K562 (cell line): Measurements from ENCODE around the gene NACC1. TPM values are rescaled to one million over a fixed set of nuclear protein-coding genes. Genes with fewer than 3 reads are reported as not detected.
A peak's percentile ranks its signal among the peaks of the same experiment; 100 is the strongest.

Experiments used
- BRD4 ChIP-seq: fragments of 200-600 bp; sonication (generic); IDR thresholded peaks from 2 replicates; pipeline ENCODE4 v1.6.1; 2017; ENCODE audit warnings: inconsistent platforms
- COPS2 ChIP-seq: fragments of 450-650 bp; conservative IDR thresholded peaks from 2 replicates; pipeline ENCODE4 v1.6.1; 2016; ENCODE audit warnings: mild to moderate bottlenecking, moderate library complexity
- DDX20 ChIP-seq: fragments of 450-650 bp; IDR thresholded peaks from 2 replicates; pipeline ENCODE4 v1.6.1; 2016; ENCODE audit warnings: missing genetic modification characterization, low read depth, mild to moderate bottlenecking, missing compliant biosample characterization, moderate library complexity
- ETV5 ChIP-seq: sonication (generic); formaldehyde crosslinking; IDR thresholded peaks from 2 replicates; pipeline ENCODE4 v1.4.0; 2020; ENCODE audit warnings: low read depth, mild to moderate bottlenecking, missing genetic modification reagents
- HMG20A ChIP-seq: fragments of 450-650 bp; formaldehyde crosslinking; conservative IDR thresholded peaks from 2 replicates; pipeline ENCODE4 v1.4.0; 2020; ENCODE audit warnings: mild to moderate bottlenecking, mixed read lengths
- KLF10 ChIP-seq: fragments of 250-450 bp; sonication (Bioruptor Pico); IDR thresholded peaks from 2 replicates; pipeline ENCODE4 v1.6.1; 2021; ENCODE audit warnings: matching md5 sums
- NFIC ChIP-seq: fragments of 450-650 bp; IDR thresholded peaks from 2 replicates; pipeline ENCODE4 v1.6.1; 2017; ENCODE audit warnings: mild to moderate bottlenecking, inconsistent platforms
- RB1 ChIP-seq: fragments of 450-650 bp; IDR thresholded peaks from 2 replicates; pipeline ENCODE4 v1.6.1; 2017; ENCODE audit warnings: low read depth, mild to moderate bottlenecking
- RBM14 ChIP-seq: fragments of 200-400 bp; formaldehyde crosslinking; IDR thresholded peaks from 2 replicates; pipeline ENCODE4 v1.6.1; 2018; ENCODE audit warnings: low read depth, mild to moderate bottlenecking, low read length, moderate library complexity, borderline replicate concordance; ENCODE audit not compliant: insufficient read depth
- RBM25 ChIP-seq: fragments of 200-400 bp; formaldehyde crosslinking; IDR thresholded peaks from 2 replicates; pipeline ENCODE4 v1.6.1; 2018; ENCODE audit warnings: low read length, low read depth, moderate library complexity; ENCODE audit not compliant: severe bottlenecking
- RHOXF2B ChIP-seq: fragments of 250-450 bp; sonication (Bioruptor Pico); conservative IDR thresholded peaks from 2 replicates; pipeline ENCODE4 v1.5.1; 2021
- TCFL5 ChIP-seq: fragments of 250-450 bp; sonication (Bioruptor Pico); conservative IDR thresholded peaks from 2 replicates; pipeline ENCODE4 v1.6.1; 2021; ENCODE audit warnings: mild to moderate bottlenecking, moderate library complexity, matching md5 sums
- TOE1 ChIP-seq, 2 experiments: fragments of 450-650 bp in 1 of 2; sonication (generic) in 1 of 2; formaldehyde crosslinking in 1 of 2; IDR thresholded peaks; 2 replicates each; pipeline versions ENCODE4 v1.7.1 to v1.8.0; 2016 to 2022; ENCODE audit warnings: borderline replicate concordance in 2 of 2, mild to moderate bottlenecking in 2 of 2, antibody characterized with exemption in 1 of 2, inconsistent platforms in 1 of 2, low read depth in 1 of 2, missing genetic modification reagents in 1 of 2, moderate library complexity in 1 of 2
- XRCC3 ChIP-seq: fragments of 450-650 bp; IDR thresholded peaks from 2 replicates; pipeline ENCODE4 v1.6.1; 2017; ENCODE audit warnings: mild to moderate bottlenecking, moderate library complexity
- ZFP1 ChIP-seq: fragments of 450-650 bp; formaldehyde crosslinking; IDR thresholded peaks from 2 replicates; pipeline ENCODE4 v1.4.0; 2020; ENCODE audit warnings: mild to moderate bottlenecking, mixed read lengths
- ZFX ChIP-seq: sonication (generic); formaldehyde crosslinking; IDR thresholded peaks from 2 replicates; pipeline ENCODE4 v1.8.0; 2022; ENCODE audit warnings: mild to moderate bottlenecking, missing genetic modification reagents, moderate library complexity
- ZNF212 ChIP-seq: fragments of 450-650 bp; formaldehyde crosslinking; IDR thresholded peaks from 2 replicates; pipeline ENCODE4 v1.4.0; 2020; ENCODE audit warnings: mild to moderate bottlenecking
- ZNF23 ChIP-seq: fragments of 250-450 bp; sonication (Bioruptor Pico); IDR thresholded peaks from 2 replicates; pipeline ENCODE4 v1.4.0; 2020; ENCODE audit warnings: mild to moderate bottlenecking
- ZNF445 ChIP-seq: fragments of 250-450 bp; sonication (Bioruptor Pico); IDR thresholded peaks from 2 replicates; pipeline ENCODE4 v1.4.0; 2020; ENCODE audit warnings: low read depth, mild to moderate bottlenecking, moderate library complexity
- ZNF583 ChIP-seq: fragments of 250-450 bp; sonication (Bioruptor Pico); IDR thresholded peaks from 2 replicates; pipeline ENCODE4 v1.4.0; 2020
- ZNF668 ChIP-seq: fragments of 250-450 bp; sonication (Bioruptor Pico); IDR thresholded peaks from 2 replicates; pipeline ENCODE4 v1.8.0; 2022; ENCODE audit warnings: mild to moderate bottlenecking, inconsistent platforms
- polyA plus RNA-seq, 8 experiments: library from polyadenylated mRNA; depleted of rRNA in 4 of 8; stranded (reverse) in 5 of 8; unstranded in 3 of 8; fragments of >200 nt; fragmentation: Nextera tagmentation in 2 of 8; fragmentation: Illumina TruSeq in 1 of 8; extraction: Ambion mirVana in 2 of 8; extraction: Trizol in 1 of 8; gene quantifications; 2 replicates each; pipeline versions ENCODE4 v1.2.1 to v1.2.3, GENCODE V29; 2011 to 2014; ENCODE audit warnings: inconsistent platforms in 1 of 8, missing spikeins in 1 of 8
- total RNA-seq, 7 experiments: library from RNA; depleted of rRNA in 6 of 7; stranded (reverse); fragments of >200 nt in 6 of 7; fragmentation: Illumina TruSeq in 2 of 7; extraction: Trizol in 2 of 7; gene quantifications; 2 replicates each; pipeline versions ENCODE4 v1.2.1 to v1.2.3, GENCODE V29; 2011 to 2021; ENCODE audit warnings: low replicate concordance in 1 of 7
- TF ChIP-seq, protein P1 (sequence below): IDR thresholded peaks from 2 replicates; pipeline ENCODE4 v1.6.1; 2011; ENCODE audit warnings: borderline replicate concordance, low read depth, mild to moderate bottlenecking, moderate library complexity, low read length; ENCODE audit not compliant: insufficient read depth, poor library complexity, severe bottlenecking
- TF ChIP-seq, protein P2 (sequence below), 2 experiments: fragments of 450-650 bp; IDR thresholded peaks; 2 replicates each; pipeline ENCODE4 v1.6.1; 2018; ENCODE audit warnings: mild to moderate bottlenecking in 2 of 2, low read depth in 1 of 2; ENCODE audit not compliant: partially characterized antibody in 2 of 2

Gene NACC1
- total and polyA plus RNA-seq, 9 of the 15 experiments (the other 6 are each of a cell fraction or from before 2014, with no cell fraction given): 0.04 to 96.6 (median 25.8) TPM

DNA sequence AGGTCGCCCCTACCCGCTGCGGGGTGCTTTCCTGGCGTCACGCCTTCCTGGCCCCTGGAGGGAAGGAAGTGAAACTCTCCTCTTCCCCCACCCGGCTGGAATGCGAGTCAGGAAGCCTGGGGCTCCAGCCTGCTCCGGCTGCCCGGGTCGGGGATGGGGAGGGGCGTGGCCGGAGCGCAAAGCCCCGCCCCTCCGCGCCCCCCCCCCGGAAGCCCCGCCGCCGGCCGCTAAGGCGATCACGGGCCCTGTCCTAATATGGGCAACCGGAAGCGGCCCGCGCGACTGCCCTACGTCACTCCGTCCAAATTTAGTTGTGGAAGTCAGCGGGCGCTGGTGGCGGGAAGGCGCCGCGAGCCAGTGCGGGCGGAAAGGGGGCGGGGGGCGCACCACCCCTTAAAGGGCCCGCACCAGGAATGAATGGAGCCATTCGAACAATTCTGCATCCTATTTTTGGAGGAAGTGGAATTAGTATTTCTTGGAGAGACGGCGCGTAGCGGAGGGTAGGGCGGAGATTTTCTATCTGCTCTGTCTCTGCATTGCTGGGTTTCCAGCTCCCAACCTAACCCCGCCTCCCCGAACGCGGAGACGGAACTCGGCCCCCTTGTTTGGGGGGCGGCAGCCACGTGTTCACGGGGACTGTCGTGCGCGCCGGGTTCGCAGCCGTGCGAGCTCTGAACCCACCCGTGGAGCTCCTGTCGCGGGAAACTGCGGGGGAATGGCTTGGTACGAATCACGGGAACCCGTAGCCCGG is 33.7 kb downstream of the NACC1 start (continued):
- TF ChIP-seq, protein P1, sequence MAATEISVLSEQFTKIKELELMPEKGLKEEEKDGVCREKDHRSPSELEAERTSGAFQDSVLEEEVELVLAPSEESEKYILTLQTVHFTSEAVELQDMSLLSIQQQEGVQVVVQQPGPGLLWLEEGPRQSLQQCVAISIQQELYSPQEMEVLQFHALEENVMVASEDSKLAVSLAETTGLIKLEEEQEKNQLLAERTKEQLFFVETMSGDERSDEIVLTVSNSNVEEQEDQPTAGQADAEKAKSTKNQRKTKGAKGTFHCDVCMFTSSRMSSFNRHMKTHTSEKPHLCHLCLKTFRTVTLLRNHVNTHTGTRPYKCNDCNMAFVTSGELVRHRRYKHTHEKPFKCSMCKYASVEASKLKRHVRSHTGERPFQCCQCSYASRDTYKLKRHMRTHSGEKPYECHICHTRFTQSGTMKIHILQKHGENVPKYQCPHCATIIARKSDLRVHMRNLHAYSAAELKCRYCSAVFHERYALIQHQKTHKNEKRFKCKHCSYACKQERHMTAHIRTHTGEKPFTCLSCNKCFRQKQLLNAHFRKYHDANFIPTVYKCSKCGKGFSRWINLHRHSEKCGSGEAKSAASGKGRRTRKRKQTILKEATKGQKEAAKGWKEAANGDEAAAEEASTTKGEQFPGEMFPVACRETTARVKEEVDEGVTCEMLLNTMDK: no peak
- TF ChIP-seq XRCC3 (no peak), ZNF583 (CRISPR knock-in tag) (no peak), RB1 (peak; percentile 94), ZNF212 (CRISPR knock-in tag) (no peak), RBM25 (no peak), HMG20A (CRISPR knock-in tag) (no peak), DDX20 (tag) (no peak), ZNF668 (CRISPR knock-in tag) (0 out of 2 replicates have a peak, but pooled peaks have one; percentile 45), ZNF23 (CRISPR knock-in tag) (no peak), ZFX (peak; percentile 38; the same call in 1 of the 2 replicates), COPS2 (no peak), TCFL5 (CRISPR knock-in tag) (no peak), ZFP1 (CRISPR knock-in tag) (no peak), ZNF445 (CRISPR knock-in tag) (no peak), TOE1 (IDR thresholded peaks at IDR 0.05; ENCODE audit: borderline replicate concordance) (peak; percentile 94), TOE1 (CRISPR knock-in tag; IDR thresholded peaks at IDR 0.05; ENCODE audit: borderline replicate concordance, low read depth) (no peak), KLF10 (CRISPR knock-in tag) (no peak), NFIC (peak; percentile 34), RBM14 (no peak), BRD4 (no peak; the same call in 1 of the 2 replicates), ETV5 (CRISPR knock-in tag) (peak; percentile 92), RHOXF2B (CRISPR knock-in tag) (no peak)
- TF ChIP-seq, protein P2, sequence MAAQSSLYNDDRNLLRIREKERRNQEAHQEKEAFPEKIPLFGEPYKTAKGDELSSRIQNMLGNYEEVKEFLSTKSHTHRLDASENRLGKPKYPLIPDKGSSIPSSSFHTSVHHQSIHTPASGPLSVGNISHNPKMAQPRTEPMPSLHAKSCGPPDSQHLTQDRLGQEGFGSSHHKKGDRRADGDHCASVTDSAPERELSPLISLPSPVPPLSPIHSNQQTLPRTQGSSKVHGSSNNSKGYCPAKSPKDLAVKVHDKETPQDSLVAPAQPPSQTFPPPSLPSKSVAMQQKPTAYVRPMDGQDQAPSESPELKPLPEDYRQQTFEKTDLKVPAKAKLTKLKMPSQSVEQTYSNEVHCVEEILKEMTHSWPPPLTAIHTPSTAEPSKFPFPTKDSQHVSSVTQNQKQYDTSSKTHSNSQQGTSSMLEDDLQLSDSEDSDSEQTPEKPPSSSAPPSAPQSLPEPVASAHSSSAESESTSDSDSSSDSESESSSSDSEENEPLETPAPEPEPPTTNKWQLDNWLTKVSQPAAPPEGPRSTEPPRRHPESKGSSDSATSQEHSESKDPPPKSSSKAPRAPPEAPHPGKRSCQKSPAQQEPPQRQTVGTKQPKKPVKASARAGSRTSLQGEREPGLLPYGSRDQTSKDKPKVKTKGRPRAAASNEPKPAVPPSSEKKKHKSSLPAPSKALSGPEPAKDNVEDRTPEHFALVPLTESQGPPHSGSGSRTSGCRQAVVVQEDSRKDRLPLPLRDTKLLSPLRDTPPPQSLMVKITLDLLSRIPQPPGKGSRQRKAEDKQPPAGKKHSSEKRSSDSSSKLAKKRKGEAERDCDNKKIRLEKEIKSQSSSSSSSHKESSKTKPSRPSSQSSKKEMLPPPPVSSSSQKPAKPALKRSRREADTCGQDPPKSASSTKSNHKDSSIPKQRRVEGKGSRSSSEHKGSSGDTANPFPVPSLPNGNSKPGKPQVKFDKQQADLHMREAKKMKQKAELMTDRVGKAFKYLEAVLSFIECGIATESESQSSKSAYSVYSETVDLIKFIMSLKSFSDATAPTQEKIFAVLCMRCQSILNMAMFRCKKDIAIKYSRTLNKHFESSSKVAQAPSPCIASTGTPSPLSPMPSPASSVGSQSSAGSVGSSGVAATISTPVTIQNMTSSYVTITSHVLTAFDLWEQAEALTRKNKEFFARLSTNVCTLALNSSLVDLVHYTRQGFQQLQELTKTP (IDR thresholded peaks at IDR 0.05; ENCODE audit: low read depth in 1 of 2, partially characterized antibody in 2 of 2): no peak
